PC-3 (cell line): ENCODE measurements around the gene CCDC187. TPM values are rescaled to one million over a fixed set of nuclear protein-coding genes. Genes with fewer than 3 reads are reported as not detected.

Experiments
- ATAC-seq: fragments of 200-7000 bp; cut with Tn5 transposase; 2 replicates; pipeline ENCODE4 v1.9.1; 2020; ENCODE audit warnings: mild to moderate bottlenecking, moderate library complexity
- BruUV-seq: library from RNA; stranded (reverse); fragments of 400-500 nt; replicated peaks from 2 replicates; lab custom pipeline; 2021; lab: Mats Ljungman, UMichigan
- CTCF ChIA-PET: fragments of 300-600 bp; sonication (Branson Sonifier 250); formaldehyde crosslinking; loops from one replicate; lab custom pipeline; 2022; ENCODE audit warnings: antibody characterized with exemption; lab: Charles Lee
- POLR2A ChIA-PET: fragments of 300-600 bp; sonication (Branson Sonifier 250); formaldehyde crosslinking; loops from one replicate; lab custom pipeline; 2022; ENCODE audit warnings: antibody characterized with exemption; ENCODE audit not compliant: unreplicated experiment; lab: Charles Lee
- DNase-seq: peaks from one replicate; pipeline ENCODE4 v3.0.0-alpha.2; 2015
- H2AFZ ChIP-seq: fragments of 300-600 bp; sonication (generic); 2 replicates; pipeline ENCODE4 v1.6.0; 2016; ENCODE audit warnings: antibody characterized with exemption, low read length
- H3F3A ChIP-seq: fragments of 300-600 bp; sonication (generic); one replicate; pipeline ENCODE4 v1.6.0; 2017; ENCODE audit warnings: antibody characterized with exemption, low read length, control low read depth, mild to moderate bottlenecking; ENCODE audit not compliant: unreplicated experiment
- H3K27ac ChIP-seq: fragments of 300-600 bp; sonication (generic); 2 replicates; pipeline ENCODE4 v1.5.1; 2016; ENCODE audit warnings: mild to moderate bottlenecking, low read length
- H3K27me3 ChIP-seq: fragments of 300-600 bp; sonication (generic); 2 replicates; pipeline ENCODE4 v1.6.1; 2016; ENCODE audit warnings: low read length, mixed read lengths
- H3K36me3 ChIP-seq: fragments of 300-600 bp; sonication (generic); 2 replicates; pipeline ENCODE4 v1.6.1; 2016; ENCODE audit warnings: low read depth, mixed run types, low read length, mixed read lengths
- H3K4me1 ChIP-seq: fragments of 300-600 bp; sonication (generic); 2 replicates; pipeline ENCODE4 v1.5.1; 2016; ENCODE audit warnings: low read length; ENCODE audit not compliant: insufficient read depth
- H3K4me2 ChIP-seq: fragments of 300-600 bp; sonication (generic); 2 replicates; pipeline ENCODE4 v1.6.0; 2016; ENCODE audit warnings: low read length
- H3K4me3 ChIP-seq: fragments of 300-600 bp; sonication (generic); 2 replicates; pipeline ENCODE4 v1.5.1; 2016; ENCODE audit warnings: mild to moderate bottlenecking, low read length, mixed read lengths
- H3K79me2 ChIP-seq: fragments of 300-600 bp; sonication (generic); 2 replicates; pipeline ENCODE4 v1.6.1; 2017; ENCODE audit warnings: low read length, mixed read lengths
- H3K9ac ChIP-seq: fragments of 300-600 bp; sonication (generic); 2 replicates; pipeline ENCODE4 v1.6.0; 2016; ENCODE audit warnings: mild to moderate bottlenecking, low read length
- H3K9me2 ChIP-seq: fragments of 300-600 bp; sonication (generic); replicated peaks from 2 replicates; pipeline ENCODE4 v1.6.1; 2016; ENCODE audit warnings: mixed run types, low read length, mixed read lengths
- H3K9me3 ChIP-seq: fragments of 300-600 bp; sonication (generic); 2 replicates; pipeline ENCODE4 v1.6.1; 2016; ENCODE audit warnings: low read length, mixed read lengths
- H4K20me1 ChIP-seq: fragments of 300-600 bp; sonication (generic); 2 replicates; pipeline ENCODE4 v1.6.1; 2016; ENCODE audit warnings: low read length, mixed read lengths
- EZH2 ChIP-seq: fragments of 300-600 bp; sonication (generic); IDR thresholded peaks from one replicate; pipeline ENCODE4 v1.6.1; 2017; ENCODE audit warnings: antibody characterized with exemption, mild to moderate bottlenecking, low read length; ENCODE audit not compliant: unreplicated experiment
- EZH2phosphoT487 ChIP-seq: fragments of 300-600 bp; sonication (generic); IDR thresholded peaks from 2 replicates; pipeline ENCODE4 v1.6.1; 2018; ENCODE audit warnings: mild to moderate bottlenecking, antibody characterized with exemption, low read length, borderline replicate concordance
- intact Hi-C: fragments of 100-400 bp; cut with micrococcal nuclease; formaldehyde crosslinking; loops from 2 replicates; pipeline ENCODE4 v1.9.0; 2023
- total RNA-seq: library from RNA; depleted of rRNA; stranded (reverse); fragments of >200 nt; gene quantifications from 2 replicates; pipeline ENCODE4 v1.2.3, GENCODE V29; 2014
- TF ChIP-seq, protein P1 (sequence below): fragments of 300-600 bp; sonication (generic); conservative IDR thresholded peaks from 2 replicates; pipeline ENCODE4 v1.5.1; 2017; ENCODE audit warnings: antibody characterized with exemption, low read depth, mild to moderate bottlenecking, low read length

CCDC187 gene
- total RNA-seq, 1 experiment from 2014 or later = 0.04 TPM

DNA sequence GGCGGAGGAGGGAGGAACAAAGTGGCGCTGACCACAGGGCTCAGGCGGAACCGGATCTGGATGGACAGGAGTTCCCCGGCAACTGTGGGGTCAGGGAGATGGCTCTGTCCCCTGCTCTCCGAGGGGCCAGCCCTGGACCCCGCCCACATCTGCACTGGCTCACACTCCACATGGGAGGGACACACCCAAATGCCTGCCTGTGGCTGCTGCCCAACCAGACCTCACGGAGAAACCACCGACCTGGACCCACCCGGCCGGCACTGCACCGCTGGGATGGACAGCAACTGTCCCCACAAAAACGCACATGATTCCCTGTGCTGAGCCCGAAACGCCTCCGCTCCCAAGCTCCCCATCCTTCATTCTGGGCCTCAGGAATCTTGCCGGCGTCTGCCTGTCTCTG is 4.8 kb downstream of the CCDC187 start:
- Histone ChIP-seq H3K27ac (no peak overlapping the region), H3K9me2 (no peaks in the 10 kb centered on the region), H3K4me1 (peaks cover 9% of the 10 kb centered on the region), H2AFZ (no peak overlapping the region), H3K79me2 (no peaks in the 10 kb centered on the region), H3K4me3 (no peak overlapping the region), H3K27me3 (no peaks in the 10 kb centered on the region), H3F3A (no peaks in the 10 kb centered on the region), H4K20me1 (no peaks in the 10 kb centered on the region), H3K4me2 (no peak overlapping the region), H3K36me3 (no peaks in the 10 kb centered on the region), H3K9me3 (no peaks in the 10 kb centered on the region), H3K9ac (no peak overlapping the region)
- intact Hi-C loops = no loop called here
- ATAC-seq (no peak), DNase-seq (no peak)
- ChIA-PET POLR2A (no interaction called here), CTCF (no interaction called here)
- TF ChIP-seq, protein P1, sequence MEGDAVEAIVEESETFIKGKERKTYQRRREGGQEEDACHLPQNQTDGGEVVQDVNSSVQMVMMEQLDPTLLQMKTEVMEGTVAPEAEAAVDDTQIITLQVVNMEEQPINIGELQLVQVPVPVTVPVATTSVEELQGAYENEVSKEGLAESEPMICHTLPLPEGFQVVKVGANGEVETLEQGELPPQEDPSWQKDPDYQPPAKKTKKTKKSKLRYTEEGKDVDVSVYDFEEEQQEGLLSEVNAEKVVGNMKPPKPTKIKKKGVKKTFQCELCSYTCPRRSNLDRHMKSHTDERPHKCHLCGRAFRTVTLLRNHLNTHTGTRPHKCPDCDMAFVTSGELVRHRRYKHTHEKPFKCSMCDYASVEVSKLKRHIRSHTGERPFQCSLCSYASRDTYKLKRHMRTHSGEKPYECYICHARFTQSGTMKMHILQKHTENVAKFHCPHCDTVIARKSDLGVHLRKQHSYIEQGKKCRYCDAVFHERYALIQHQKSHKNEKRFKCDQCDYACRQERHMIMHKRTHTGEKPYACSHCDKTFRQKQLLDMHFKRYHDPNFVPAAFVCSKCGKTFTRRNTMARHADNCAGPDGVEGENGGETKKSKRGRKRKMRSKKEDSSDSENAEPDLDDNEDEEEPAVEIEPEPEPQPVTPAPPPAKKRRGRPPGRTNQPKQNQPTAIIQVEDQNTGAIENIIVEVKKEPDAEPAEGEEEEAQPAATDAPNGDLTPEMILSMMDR = no peak
- TF ChIP-seq EZH2 (no peak), EZH2phosphoT487 (no peak)
- no TSS peak for BruUV-seq

DNA sequence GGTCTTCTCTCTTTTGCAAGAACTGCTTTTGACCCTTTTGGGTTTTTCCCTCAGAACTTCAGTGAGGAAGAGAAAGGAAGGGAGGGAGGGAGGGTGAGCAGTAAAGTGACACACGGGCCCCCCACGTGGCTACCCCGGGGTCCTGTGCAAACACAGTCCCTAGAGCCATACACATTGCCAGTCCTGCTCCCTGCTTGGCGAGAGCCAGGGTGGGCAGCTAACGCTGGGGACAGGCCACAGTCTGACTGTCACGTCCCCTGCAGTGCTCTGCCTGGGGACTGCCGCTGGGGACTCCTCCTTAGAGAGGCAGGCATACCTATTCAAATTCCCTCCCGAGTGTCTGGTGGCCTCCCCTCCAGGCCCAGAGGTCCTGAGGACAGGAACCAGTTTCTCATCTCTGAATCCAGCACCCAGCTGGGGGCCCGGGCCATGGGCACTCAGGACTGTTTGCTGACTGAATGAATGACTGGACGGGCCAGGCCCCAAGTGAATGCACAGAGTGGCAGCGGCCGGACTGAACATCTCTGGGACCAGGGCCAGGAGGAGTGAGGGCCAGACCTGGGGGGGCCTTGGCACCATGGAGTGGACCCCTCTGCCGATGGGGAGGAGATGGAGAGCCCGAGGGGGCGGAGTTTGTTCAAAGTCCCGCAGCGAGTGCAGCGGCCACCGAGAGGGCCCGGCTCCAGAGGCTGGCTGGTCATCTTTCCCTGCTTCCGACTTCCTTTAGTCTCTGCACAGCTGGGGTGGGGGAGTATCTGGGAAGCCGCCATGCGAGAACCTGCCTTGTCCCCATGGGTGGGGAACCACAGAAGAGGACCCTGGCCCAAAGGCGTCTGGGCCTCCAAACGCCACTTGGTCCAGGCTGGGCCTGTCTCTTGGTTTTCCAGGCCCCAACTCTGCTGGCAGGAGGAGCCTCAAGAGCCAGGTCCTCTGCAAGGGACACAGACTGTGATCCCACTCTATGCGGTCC is 5.8 kb downstream of the CCDC187 start:
- no peak overlapping the region for H3K9ac ChIP-seq
- H3K36me3 ChIP-seq = no peaks in the 10 kb centered on the region
- H3K4me1 ChIP-seq = peaks cover 9% of the 10 kb centered on the region
- ChIA-PET POLR2A (interaction anchor here (0.8 kb wide), 1 partner anchor 65 kb away, joined by 3 read pairs; no protein-coding TSS in a partner anchor), CTCF (no interaction called here)
- intact Hi-C loops = no loop called here
- ATAC-seq (no peak), DNase-seq (no peak)
- TF ChIP-seq EZH2phosphoT487 = no peak
- TF ChIP-seq EZH2 = no peak
- TF ChIP-seq, protein P1 = no peak
- no peaks in the 10 kb centered on the region for H3K27me3 ChIP-seq
- H3K4me3 ChIP-seq = no peak overlapping the region
- no peaks in the 10 kb centered on the region for H4K20me1 ChIP-seq
- H3K4me2 ChIP-seq = no peak overlapping the region
- no peak overlapping the region for H3K27ac ChIP-seq
- no peaks in the 10 kb centered on the region for H3K79me2 ChIP-seq
- H3K9me2 ChIP-seq = no peaks in the 10 kb centered on the region
- no peak overlapping the region for H2AFZ ChIP-seq
- no peaks in the 10 kb centered on the region for H3F3A ChIP-seq
- no TSS peak for BruUV-seq
- H3K9me3 ChIP-seq = no peaks in the 10 kb centered on the region
